SK-N-MC (cell line): Measurements from ENCODE around the gene CDH22.

Source experiments
- DNase-seq: peaks from one replicate; pipeline ENCODE4 v3.0.0-alpha.2; 2011; ENCODE audit warnings: low read depth, low spot score
- H3K27ac ChIP-seq: fragments of 200-600 bp; sonication (generic); 2 replicates; pipeline ENCODE4 v1.5.1; 2016; ENCODE audit warnings: mixed run types
- H3K36me3 ChIP-seq: fragments of 200-600 bp; sonication (generic); 2 replicates; pipeline ENCODE4 v1.6.1; 2017; ENCODE audit warnings: antibody characterized with exemption, low read length, mixed read lengths; ENCODE audit not compliant: insufficient read depth
- H3K4me3 ChIP-seq: fragments of 200-600 bp; sonication (generic); 2 replicates; pipeline ENCODE4 v1.5.1; 2016
- H3K9ac ChIP-seq: fragments of 200-600 bp; sonication (generic); 2 replicates; pipeline ENCODE4 v1.8.0; 2017; ENCODE audit warnings: mixed run types, mixed read lengths; ENCODE audit not compliant: insufficient read length
- H3K9me3 ChIP-seq: fragments of 200-600 bp; sonication (generic); 2 replicates; pipeline ENCODE4 v1.6.1; 2017; ENCODE audit warnings: low read depth, mild to moderate bottlenecking, antibody characterized with exemption, low read length, moderate library complexity, mixed read lengths
- EZH2 ChIP-seq: fragments of 200-600 bp; sonication (generic); IDR thresholded peaks from one replicate; pipeline ENCODE4 v1.6.1; 2017; ENCODE audit warnings: antibody characterized with exemption
- FOXP2 ChIP-seq: optimal IDR thresholded peaks from 2 replicates; pipeline ENCODE3; 2011; ENCODE audit warnings: mild to moderate bottlenecking, moderate library complexity; ENCODE audit not compliant: insufficient read depth; ENCODE audit errors: extremely low read length, control extremely low read depth
- POLR2AphosphoS5 ChIP-seq: IDR thresholded peaks from 2 replicates; pipeline ENCODE4 v1.6.1; 2012; ENCODE audit warnings: mild to moderate bottlenecking, low read depth, low read length, borderline replicate concordance

The CDH22 gene

GRCh38 chr20:46307999-46308257 is 370 bp downstream of the CDH22 start:
- no peak for TF ChIP-seq EZH2
- TF ChIP-seq POLR2AphosphoS5, result no peak
- Histone ChIP-seq H3K36me3 (no peaks in the 10 kb centered on the region), H3K9ac (no peak overlapping the region), H3K9me3 (no peaks in the 10 kb centered on the region), H3K4me3 (no peak overlapping the region), H3K27ac (no peak overlapping the region)
- no peak for DNase-seq

GRCh38 chr20:46307139-46307998 is 929 bp downstream of the CDH22 start:
- no peak overlapping the region for H3K9ac ChIP-seq

GRCh38 chr20:46306743-46307138 is 1.6 kb downstream of the CDH22 start:
- Histone ChIP-seq H3K36me3 (no peaks in the 10 kb centered on the region), H3K4me3 (no peak overlapping the region)
- no peak for DNase-seq

More at GRCh38 chr20:46307139-46307998, 929 bp downstream of the CDH22 start:
- no peak overlapping the region for H3K27ac ChIP-seq
- no peak for DNase-seq
- H3K4me3 ChIP-seq, result no peak overlapping the region
- H3K9me3 ChIP-seq, result no peaks in the 10 kb centered on the region
- TF ChIP-seq EZH2 (peak; percentile 86), POLR2AphosphoS5 (no peak), FOXP2 (no peak)
- no peaks in the 10 kb centered on the region for H3K36me3 ChIP-seq

GRCh38 chr20:46305973-46306360 is 2.3 kb downstream of the CDH22 start:
- DNase-seq, result no peak

More at GRCh38 chr20:46306743-46307138, 1.6 kb downstream of the CDH22 start:
- Histone ChIP-seq H3K27ac (no peak overlapping the region), H3K9ac (no peak overlapping the region), H3K9me3 (no peaks in the 10 kb centered on the region)
- TF ChIP-seq FOXP2 (no peak), POLR2AphosphoS5 (no peak), EZH2 (no peak)

GRCh38 chr20:46305331-46305972 is 2.8 kb downstream of the CDH22 start:
- DNase-seq, result no peak
- Histone ChIP-seq H3K36me3 (no peaks in the 10 kb centered on the region), H3K4me3 (no peak overlapping the region), H3K27ac (no peak overlapping the region), H3K9ac (no peak overlapping the region), H3K9me3 (no peaks in the 10 kb centered on the region)
- no peak for TF ChIP-seq FOXP2
- TF ChIP-seq EZH2, result no peak
- TF ChIP-seq POLR2AphosphoS5, result no peak

More at GRCh38 chr20:46305973-46306360, 2.3 kb downstream of the CDH22 start:
- H3K36me3 ChIP-seq, result no peaks in the 10 kb centered on the region
- no peak overlapping the region for H3K27ac ChIP-seq
- no peak overlapping the region for H3K9ac ChIP-seq
- no peak overlapping the region for H3K4me3 ChIP-seq
- no peaks in the 10 kb centered on the region for H3K9me3 ChIP-seq
- TF ChIP-seq FOXP2 (no peak), EZH2 (no peak), POLR2AphosphoS5 (no peak)

- no peak overlapping the region for H3K4me3 ChIP-seq
- no peaks in the 10 kb centered on the region for H3K9me3 ChIP-seq
- TF ChIP-seq EZH2 (no peak), FOXP2 (no peak), POLR2AphosphoS5 (no peak)
- DNase-seq, result no peak
- no peaks in the 10 kb centered on the region for H3K36me3 ChIP-seq
- no peak overlapping the region for H3K27ac ChIP-seq
- no peak overlapping the region for H3K9ac ChIP-seq
These were observed 3.4 kb downstream of the CDH22 start for GRCh38 chr20:46304852-46305251.

- no peak for DNase-seq
- Histone ChIP-seq H3K9me3 (no peaks in the 10 kb centered on the region), H3K9ac (no peak overlapping the region), H3K4me3 (no peak overlapping the region), H3K36me3 (no peaks in the 10 kb centered on the region), H3K27ac (no peak overlapping the region)
- TF ChIP-seq POLR2AphosphoS5 (no peak), EZH2 (no peak)
These were observed 3.9 kb downstream of the CDH22 start for GRCh38 chr20:46304361-46304760.

- Histone ChIP-seq H3K27ac (no peak overlapping the region), H3K9me3 (no peaks in the 10 kb centered on the region), H3K4me3 (no peak overlapping the region), H3K36me3 (no peaks in the 10 kb centered on the region), H3K9ac (no peak overlapping the region)
- DNase-seq, result no peak
- TF ChIP-seq POLR2AphosphoS5, result no peak
- TF ChIP-seq FOXP2, result no peak
- no peak for TF ChIP-seq EZH2
These were observed 4.9 kb downstream of the CDH22 start for GRCh38 chr20:46303176-46303956.
